ENCODE data around the gene RPLP1.
"Not testable (repeated sequence)": the region's sequence is repeated elsewhere in the genome, so short reads cannot be mapped to it uniquely, and the experiment has no call there.

Gene RPLP1

GRCh38 chr15:69443032-69443611 is 9.5 kb upstream of the RPLP1 start:
- DNase-seq, result no peak

DNA sequence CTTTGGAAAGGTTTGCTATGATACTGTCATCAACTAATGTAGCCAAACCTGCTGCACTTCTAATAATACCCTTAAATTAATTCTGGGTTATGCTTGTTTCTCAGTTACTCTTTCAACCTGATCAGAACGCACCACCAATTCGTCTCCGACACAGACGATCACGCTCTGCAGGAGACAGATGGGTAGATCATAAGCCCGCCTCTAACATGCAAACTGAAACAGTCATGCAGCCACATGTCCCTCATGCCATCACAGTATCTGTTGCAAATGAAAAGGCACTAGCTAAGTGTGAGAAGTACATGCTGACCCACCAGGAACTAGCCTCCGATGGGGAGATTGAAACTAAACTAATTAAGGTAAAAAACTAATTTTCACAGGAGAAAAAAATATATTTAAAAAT is 7.9 kb upstream of the RPLP1 start:
- DNase-seq, result no peak

GRCh38 chr15:69446953-69447352 is 5.7 kb upstream of the RPLP1 start:
- no peak for DNase-seq

GRCh38 chr15:69450221-69450620 is 2.4 kb upstream of the RPLP1 start:
- DNase-seq, result not testable (repeated sequence)

GRCh38 chr15:69450968-69451695 is 1.5 kb upstream of the RPLP1 start:
- no peak for DNase-seq

DNA sequence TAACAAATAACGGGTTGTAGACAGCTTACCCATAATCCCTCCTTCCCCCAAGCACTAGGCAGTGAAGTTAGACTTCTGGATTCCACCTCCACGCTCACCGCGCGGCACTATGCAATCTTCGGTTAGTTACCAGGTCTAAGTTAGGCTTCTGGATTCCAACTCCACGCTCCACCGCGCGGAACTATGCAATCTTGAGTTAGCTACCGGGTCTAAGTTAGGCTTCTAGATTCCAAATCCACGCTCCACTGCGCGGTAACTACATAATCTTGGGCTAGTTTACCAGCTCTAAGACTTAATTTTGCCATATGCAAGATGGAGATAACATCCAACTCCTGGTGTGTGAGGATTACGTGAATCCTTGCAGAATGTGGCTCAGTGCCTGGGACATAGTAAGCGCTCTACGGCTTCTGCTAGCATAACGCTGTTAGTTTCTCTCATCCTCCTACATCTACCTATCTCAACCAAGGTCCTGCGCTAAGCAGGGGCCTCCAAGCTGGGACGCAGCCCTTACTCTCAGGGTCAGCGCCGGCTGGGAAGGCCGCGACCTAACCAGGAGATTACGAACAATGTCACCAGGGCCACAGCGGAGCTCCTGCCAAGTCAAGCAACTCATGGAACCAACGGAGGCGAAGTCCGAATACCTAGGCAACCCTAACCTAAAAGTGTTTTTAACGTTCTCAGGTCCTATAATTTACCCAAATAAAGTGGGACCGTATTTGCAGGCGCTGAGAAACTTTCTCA is 497 bp upstream of the RPLP1 start:
- peak; percentile 24 to 37 for DNase-seq

GRCh38 chr15:69454953-69455352 is 2.3 kb downstream of the RPLP1 start:
- DNase-seq, result no peak

- DNase-seq, result no peak
These were observed 3.9 kb downstream of the RPLP1 start for GRCh38 chr15:69456208-69457166.

- DNase-seq, result no peak
These were observed 5.0 kb downstream of the RPLP1 start for GRCh38 chr15:69457304-69458280.

- no peak for DNase-seq
These were observed 6.4 kb downstream of the RPLP1 start for GRCh38 chr15:69459066-69459465.

DNA sequence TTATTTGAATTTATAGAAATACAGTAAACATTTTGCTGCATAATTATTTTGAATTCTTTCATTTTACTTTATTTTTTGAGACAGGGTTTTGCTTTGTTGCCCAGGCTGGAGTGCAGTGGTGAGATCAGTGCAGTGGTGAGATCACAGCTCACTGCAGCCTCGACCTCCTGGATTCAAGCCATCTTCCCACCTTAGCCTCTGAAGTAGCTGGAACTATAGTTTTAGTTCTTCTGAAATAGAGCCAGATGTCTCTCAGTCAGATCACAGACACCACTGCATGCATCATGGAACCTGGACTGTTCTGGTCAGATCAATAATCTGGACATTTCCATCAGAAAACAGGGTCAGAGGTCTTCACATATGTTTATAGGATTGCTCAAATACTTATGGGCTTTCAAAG is 7.9 kb downstream of the RPLP1 start:
- no peak for DNase-seq

DNA sequence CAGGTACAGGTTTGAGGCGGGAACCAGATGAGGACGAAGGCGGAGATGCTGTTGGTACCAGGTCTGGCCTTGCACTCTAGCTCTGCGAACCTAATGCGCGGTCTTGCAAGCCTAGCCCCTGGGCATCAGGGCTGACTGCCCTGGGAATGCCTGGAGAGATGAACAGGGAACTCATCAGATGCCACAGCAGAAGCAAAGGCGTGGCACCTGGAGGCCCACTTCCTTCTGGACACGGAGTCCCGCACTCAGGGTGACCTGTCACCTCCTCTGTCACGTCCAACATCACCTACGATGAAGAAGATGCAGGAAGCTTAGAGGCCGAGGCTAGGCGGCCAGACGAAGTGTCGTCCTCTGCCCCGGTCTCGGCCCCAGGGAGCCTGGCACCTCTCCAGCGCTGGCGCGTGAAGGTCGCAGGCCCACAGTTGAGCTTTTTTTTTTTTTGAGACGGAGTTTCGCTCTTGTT is 9.4 kb downstream of the RPLP1 start:
- peak in 1 of 2 experiments; percentile 41 for DNase-seq

DNA sequence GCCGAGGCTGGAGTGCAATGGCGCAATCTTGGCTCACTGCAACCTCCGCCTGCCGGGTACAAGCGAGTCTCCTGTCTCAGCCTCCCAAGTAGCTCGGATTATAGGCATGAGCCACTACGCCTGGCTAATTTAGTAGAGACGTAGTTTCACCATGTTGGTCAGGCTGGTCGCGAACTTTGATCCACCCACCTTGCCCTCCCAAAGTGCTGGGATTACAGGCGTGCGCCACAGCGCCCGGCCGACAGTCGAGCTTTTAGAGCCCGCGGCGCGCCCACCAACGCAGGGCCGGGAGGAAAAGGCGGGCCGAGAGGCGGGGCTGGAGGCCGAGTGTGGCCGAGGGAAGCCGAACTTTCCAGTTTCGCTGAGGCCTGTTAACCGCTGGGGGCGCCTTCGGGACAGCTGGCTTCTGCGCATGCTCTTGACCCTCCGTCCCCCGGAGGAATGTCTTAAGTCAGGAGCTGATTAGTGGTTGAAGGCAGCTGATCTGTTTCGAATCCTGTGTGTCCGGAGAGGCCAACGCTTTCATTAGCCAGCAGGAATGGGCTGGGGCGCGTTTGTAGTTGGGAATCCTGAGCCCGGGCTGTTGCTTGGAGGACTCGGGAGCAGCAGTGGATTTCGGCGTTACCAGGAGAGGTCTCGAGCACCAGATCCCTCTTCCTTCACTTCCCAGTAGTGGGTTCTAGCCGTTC is 10.0 kb downstream of the RPLP1 start:
- peak; percentile 94 to 96 for DNase-seq

DNA sequence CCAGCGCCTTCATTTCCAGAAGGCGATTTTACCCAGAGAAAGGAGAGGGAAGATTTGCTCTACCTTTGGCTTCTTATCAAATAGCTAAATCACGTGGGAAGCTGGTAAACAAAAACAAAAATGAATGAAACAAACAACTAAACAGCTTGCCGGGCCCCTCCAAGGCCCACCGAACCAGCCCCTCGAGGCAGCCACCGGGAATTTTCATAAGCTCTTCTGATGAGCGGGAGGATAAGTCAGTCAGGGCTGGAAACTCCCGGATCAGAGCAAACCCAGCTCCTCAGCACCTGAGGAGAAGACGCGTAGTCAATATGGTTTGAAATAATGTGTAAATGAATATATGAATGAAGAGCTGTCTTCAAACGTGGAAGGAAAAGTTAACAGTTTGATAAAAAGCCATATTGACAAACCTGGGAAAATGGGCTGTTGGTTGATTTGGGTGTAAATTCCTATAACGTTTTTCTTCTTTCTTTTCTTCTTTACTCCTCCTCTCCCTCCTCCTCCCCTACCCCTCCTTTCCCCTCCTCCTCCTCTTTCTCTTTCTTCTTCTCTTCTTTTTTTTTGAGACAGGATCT is 10.7 kb downstream of the RPLP1 start:
- DNase-seq, result no peak

DNA sequence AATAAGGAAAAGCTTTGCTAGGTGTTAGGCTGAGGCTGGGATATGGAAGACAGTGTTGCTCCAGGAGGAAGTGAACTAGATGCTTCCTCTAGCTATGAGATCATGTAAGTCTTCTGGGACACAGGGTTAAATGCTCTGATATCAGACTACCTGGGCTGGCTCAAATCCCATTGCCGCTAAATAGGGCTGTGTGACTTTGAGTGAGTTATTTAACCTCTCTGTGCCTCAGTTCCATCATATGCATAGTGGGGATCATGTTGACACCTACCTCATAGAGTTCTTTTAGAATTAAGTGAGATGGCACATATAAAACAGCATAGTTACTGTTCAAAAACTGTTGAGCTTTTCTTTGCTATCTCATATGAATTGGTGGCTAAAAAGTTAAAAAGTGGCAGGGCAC is 12.6 kb downstream of the RPLP1 start:
- DNase-seq, result no peak

GRCh38 chr15:69466733-69467132 is 14.1 kb downstream of the RPLP1 start:
- DNase-seq, result no peak

- DNase-seq, result no peak
These were observed 15.0 kb downstream of the RPLP1 start for GRCh38 chr15:69467636-69468035.

- peak; percentile 19 to 24 for DNase-seq
These were observed 15.9 kb downstream of the RPLP1 start for GRCh38 chr15:69468241-69469121.

GRCh38 chr15:69469467-69470201 is 17.0 kb downstream of the RPLP1 start:
- no peak for DNase-seq

Measured in AML-193 (cell line).